ENCODE data around the gene KYAT1.

The KYAT1 gene

GRCh38 chr9:128820665-128821583 is 60.8 kb downstream of the KYAT1 start:
- peaks cover 46% of the 10 kb centered on the region for H3K36me3 ChIP-seq (ENCODE audit: insufficient read depth, low read length)
- H3K4me3 ChIP-seq (ENCODE audit: low read length) = no peak overlapping the region

DNA sequence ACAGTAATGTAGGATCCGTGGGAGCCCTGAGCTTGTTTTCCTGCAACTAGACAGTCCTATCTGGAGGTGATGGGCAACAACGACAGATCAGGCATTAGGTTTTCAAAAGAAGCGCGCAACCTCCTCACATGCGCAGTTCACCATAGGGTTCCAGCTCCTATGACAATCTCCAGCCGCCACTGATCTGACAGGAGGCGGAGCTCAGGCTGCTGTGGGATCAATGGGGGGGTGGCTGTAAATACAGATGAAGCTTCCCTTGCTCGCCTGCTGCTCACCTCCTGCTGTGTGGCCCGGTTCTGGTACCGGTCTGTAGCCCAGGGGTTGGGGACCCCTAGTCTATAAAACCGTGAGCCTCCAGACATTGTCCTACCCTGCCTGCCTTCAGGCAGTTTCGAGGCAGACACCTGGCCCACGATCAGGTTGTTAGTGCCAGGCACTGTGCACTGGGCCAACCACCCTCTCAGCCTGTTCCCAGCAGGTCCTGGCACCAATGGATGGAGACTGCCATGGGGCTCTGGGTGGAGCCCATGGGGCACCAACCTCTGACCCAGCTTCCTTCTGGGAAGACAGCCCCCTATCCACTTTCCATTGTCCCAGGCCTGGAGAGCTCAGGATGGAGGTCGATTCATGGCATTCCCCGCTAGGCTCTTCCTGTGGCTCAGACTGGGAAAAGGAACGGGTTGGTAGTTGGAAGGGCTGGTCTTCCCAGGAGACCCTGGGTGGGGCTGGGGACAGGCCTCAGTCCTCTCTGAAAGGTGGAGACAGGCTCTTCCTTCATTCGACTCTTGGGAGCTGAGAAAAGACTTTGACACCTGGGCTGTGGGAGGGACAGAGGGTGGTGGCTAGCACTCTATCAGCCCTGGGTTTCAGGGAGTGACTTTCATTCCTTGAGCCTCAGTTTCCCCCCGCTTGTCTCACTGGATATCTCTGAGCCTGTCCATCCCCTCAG is 61.8 kb downstream of the KYAT1 start:
- Histone ChIP-seq H3K27me3 (ENCODE audit: insufficient read depth, low read length) (no peaks in the 10 kb centered on the region), H3K4me3 (ENCODE audit: low read length) (no peak overlapping the region), H2AFZ (ENCODE audit: low read depth, low read length) (no peak overlapping the region), H3K4me1 (ENCODE audit: insufficient read depth, low read length) (no peaks in the 10 kb centered on the region), H3K9me3 (ENCODE audit: low read length) (no peaks in the 10 kb centered on the region), H3K36me3 (ENCODE audit: insufficient read depth, low read length) (peaks cover 38% of the 10 kb centered on the region)

More at GRCh38 chr9:128820665-128821583, 60.8 kb downstream of the KYAT1 start:
- no peaks in the 10 kb centered on the region for H3K9me3 ChIP-seq (ENCODE audit: low read length)
- H2AFZ ChIP-seq (ENCODE audit: low read depth, low read length) = no peak overlapping the region
- H3K27me3 ChIP-seq (ENCODE audit: insufficient read depth, low read length) = no peaks in the 10 kb centered on the region
- no peaks in the 10 kb centered on the region for H3K4me1 ChIP-seq (ENCODE audit: insufficient read depth, low read length)

DNA sequence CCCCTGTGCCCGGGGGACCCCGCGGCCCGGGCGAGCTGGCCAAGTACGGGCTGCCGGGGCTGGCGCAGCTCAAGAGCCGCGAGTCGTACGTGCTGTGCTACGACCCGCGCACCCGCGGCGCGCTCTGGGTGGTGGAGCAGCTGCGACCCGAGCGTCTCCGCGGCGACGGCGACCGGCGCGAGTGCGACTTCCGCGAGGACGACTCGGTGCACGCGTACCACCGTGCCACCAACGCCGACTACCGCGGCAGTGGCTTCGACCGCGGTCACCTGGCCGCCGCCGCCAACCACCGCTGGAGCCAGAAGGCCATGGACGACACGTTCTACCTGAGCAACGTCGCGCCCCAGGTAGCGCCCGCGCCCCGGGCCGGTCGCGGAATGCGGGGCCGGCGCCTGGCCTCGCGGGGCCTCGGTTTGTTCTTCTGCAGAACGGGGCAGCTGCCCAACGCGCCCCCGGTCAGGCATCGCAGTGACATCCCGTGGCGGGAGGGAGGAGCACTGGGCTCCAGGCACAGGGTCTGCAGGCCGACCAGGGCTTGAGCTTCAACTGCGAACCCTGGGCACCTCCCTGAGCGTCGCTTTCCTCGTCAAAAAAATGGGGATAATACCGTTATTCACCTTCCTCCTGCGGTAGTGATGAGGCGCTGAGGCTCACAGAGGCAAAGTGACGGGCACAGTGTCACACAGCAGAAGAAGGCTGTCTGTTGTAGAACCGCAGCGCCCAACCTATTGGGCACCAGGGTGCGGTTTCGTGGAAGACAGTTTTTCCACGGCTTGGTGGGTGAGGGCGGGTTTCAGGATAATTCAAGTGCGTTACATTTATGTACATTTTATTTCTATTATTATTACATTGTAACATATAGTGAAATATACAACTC is 62.7 kb downstream of the KYAT1 start:
- Histone ChIP-seq H3K27me3 (ENCODE audit: insufficient read depth, low read length) (no peaks in the 10 kb centered on the region), H3K4me3 (ENCODE audit: low read length) (peak overlapping the region; percentile 45), H3K9me3 (ENCODE audit: low read length) (no peaks in the 10 kb centered on the region), H3K4me1 (ENCODE audit: insufficient read depth, low read length) (no peaks in the 10 kb centered on the region), H3K36me3 (ENCODE audit: insufficient read depth, low read length) (peaks cover 29% of the 10 kb centered on the region), H2AFZ (ENCODE audit: low read depth, low read length) (no peak overlapping the region)

DNA sequence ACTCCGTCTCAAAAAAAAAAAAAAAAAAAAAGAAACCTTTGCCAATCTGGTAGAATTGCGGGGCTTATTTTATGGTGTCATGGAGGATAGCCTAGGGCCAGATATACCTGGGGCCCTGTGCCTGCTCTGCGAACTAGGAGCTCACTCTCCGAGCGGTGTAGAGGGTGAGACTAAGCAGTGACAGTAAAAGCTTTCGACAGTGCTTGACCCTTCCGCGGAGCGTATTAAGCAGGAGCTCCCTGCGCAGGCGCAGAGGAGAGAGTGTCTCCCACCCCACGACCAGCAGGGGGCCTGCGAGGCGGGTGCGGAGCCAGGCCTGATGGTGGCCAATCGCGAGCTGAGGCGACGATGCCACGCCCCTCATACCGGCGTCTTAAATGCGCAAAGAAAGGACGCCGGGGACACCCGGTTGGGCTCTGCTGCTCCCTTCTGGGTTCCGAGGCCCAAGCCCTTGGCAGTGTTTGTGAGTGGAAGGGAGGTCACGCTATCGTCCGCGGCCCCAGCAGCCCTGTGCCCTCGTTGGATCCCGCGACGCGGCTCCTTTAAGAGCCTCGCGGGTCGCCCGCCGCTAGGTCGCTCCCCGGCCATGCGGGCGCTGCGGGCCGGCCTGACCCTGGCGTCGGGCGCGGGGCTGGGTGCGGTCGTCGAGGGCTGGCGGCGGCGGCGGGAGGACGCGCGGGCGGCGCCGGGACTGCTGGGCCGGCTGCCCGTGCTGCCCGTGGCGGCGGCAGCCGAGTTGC is 63.5 kb downstream of the KYAT1 start, which contains the start of gene ENDOG:
Gene ENDOG (plus strand): TSS at position 402 of the 740 bp plus-strand sequence. CDS start 185 bp downstream, at position 587.
- Histone ChIP-seq H3K27me3 (ENCODE audit: insufficient read depth, low read length) (no peaks in the 10 kb centered on the region), H2AFZ (ENCODE audit: low read depth, low read length) (no peak within 1 kb of the TSS), H3K4me1 (ENCODE audit: insufficient read depth, low read length) (no peaks in the 10 kb centered on the region), H3K9me3 (ENCODE audit: low read length) (no peaks in the 10 kb centered on the region), H3K36me3 (ENCODE audit: insufficient read depth, low read length) (peaks cover 23% of the 10 kb centered on the region), H3K4me3 (ENCODE audit: low read length) (peak within 1 kb of the TSS; percentile 45)

DNA sequence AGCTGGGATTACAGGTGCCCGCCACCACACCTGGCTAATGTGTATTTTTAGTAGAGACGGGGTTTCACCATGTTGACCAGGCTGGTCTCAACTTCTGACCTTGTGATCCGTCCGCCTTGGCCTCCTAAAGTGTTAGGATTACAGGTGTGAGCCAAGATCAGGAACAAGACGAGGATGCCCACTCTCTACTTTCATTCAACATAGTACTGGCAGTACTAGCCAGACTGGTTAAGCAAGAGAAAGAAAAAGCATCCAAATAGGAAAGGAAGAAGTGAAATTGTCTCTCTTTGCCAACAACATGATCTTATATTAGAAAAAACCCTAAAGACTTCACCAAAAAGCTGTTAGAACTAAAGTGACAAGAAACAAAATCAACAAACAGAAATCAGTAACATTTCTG is 70.9 kb downstream of the KYAT1 start:
- Histone ChIP-seq H3K4me1 (ENCODE audit: insufficient read depth, low read length) (no peaks in the 10 kb centered on the region), H3K36me3 (ENCODE audit: insufficient read depth, low read length) (peaks cover 28% of the 10 kb centered on the region), H3K9me3 (ENCODE audit: low read length) (no peaks in the 10 kb centered on the region), H2AFZ (ENCODE audit: low read depth, low read length) (no peak overlapping the region), H3K27me3 (ENCODE audit: insufficient read depth, low read length) (no peaks in the 10 kb centered on the region), H3K4me3 (ENCODE audit: low read length) (no peak overlapping the region)

GRCh38 chr9:128809831-128810230 is 71.9 kb downstream of the KYAT1 start:
- Histone ChIP-seq H3K27me3 (ENCODE audit: insufficient read depth, low read length) (no peaks in the 10 kb centered on the region), H3K4me1 (ENCODE audit: insufficient read depth, low read length) (no peaks in the 10 kb centered on the region), H2AFZ (ENCODE audit: low read depth, low read length) (no peak overlapping the region), H3K4me3 (ENCODE audit: low read length) (no peak overlapping the region), H3K36me3 (ENCODE audit: insufficient read depth, low read length) (peaks cover 37% of the 10 kb centered on the region), H3K9me3 (ENCODE audit: low read length) (no peaks in the 10 kb centered on the region)

- Histone ChIP-seq H3K4me1 (ENCODE audit: insufficient read depth, low read length) (no peaks in the 10 kb centered on the region), H3K36me3 (ENCODE audit: insufficient read depth, low read length) (peaks cover 38% of the 10 kb centered on the region), H3K9me3 (ENCODE audit: low read length) (no peaks in the 10 kb centered on the region), H3K4me3 (ENCODE audit: low read length) (no peak overlapping the region), H3K27me3 (ENCODE audit: insufficient read depth, low read length) (no peaks in the 10 kb centered on the region), H2AFZ (ENCODE audit: low read depth, low read length) (no peak overlapping the region)
Observed at GRCh38 chr9:128809036-128809599, 72.6 kb downstream of the KYAT1 start.

DNA sequence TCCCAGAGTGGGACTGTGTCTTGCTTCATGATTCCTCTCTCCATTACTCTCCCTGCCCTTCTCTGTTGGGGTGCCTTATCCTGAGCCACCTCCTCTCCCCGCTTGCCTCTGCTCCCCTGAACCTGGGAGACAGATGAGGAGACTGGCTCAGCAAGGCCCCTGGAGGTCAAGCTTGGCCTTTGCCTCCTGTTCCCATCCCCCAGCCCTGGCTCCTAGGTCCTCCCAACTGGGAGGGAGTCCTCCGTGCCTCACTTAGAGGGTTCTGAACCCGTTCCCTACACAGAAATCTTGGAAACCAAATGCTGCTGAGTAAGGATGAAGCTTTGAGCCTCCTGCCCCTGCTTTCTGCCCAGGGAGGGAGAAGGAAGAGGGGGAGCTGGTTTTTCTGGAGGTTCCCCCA is 73.2 kb downstream of the KYAT1 start:
- H3K9me3 ChIP-seq (ENCODE audit: low read length) = no peaks in the 10 kb centered on the region
- peaks cover 44% of the 10 kb centered on the region for H3K36me3 ChIP-seq (ENCODE audit: insufficient read depth, low read length)
- no peaks in the 10 kb centered on the region for H3K4me1 ChIP-seq (ENCODE audit: insufficient read depth, low read length)
- H3K4me3 ChIP-seq (ENCODE audit: low read length) = no peak overlapping the region
- no peaks in the 10 kb centered on the region for H3K27me3 ChIP-seq (ENCODE audit: insufficient read depth, low read length)
- H2AFZ ChIP-seq (ENCODE audit: low read depth, low read length) = no peak overlapping the region

DNA sequence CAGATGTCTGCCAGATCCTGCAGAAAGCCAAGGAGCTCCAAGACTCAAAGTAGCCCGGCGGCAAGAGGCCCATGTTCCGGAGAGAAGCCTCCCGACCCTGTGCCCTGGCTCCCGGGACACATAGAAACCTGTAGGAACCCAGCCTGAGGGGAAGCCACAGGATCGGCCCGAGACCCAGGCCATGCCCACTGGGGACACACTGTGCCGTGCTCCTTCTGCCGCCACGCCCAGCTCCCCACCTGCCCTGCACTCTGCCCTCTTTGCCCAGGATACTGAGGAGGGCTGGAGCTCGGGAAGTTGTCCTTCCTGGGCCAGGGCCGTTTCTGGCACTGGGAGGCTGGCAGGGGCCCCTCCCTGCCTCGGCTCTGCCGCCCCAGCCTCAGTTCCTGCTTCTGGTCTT is 73.9 kb downstream of the KYAT1 start:
- H2AFZ ChIP-seq (ENCODE audit: low read depth, low read length) = no peak overlapping the region
- H3K4me3 ChIP-seq (ENCODE audit: low read length) = no peak overlapping the region
- H3K4me1 ChIP-seq (ENCODE audit: insufficient read depth, low read length) = no peaks in the 10 kb centered on the region
- H3K27me3 ChIP-seq (ENCODE audit: insufficient read depth, low read length) = no peaks in the 10 kb centered on the region
- peaks cover 47% of the 10 kb centered on the region for H3K36me3 ChIP-seq (ENCODE audit: insufficient read depth, low read length)
- no peaks in the 10 kb centered on the region for H3K9me3 ChIP-seq (ENCODE audit: low read length)

DNA sequence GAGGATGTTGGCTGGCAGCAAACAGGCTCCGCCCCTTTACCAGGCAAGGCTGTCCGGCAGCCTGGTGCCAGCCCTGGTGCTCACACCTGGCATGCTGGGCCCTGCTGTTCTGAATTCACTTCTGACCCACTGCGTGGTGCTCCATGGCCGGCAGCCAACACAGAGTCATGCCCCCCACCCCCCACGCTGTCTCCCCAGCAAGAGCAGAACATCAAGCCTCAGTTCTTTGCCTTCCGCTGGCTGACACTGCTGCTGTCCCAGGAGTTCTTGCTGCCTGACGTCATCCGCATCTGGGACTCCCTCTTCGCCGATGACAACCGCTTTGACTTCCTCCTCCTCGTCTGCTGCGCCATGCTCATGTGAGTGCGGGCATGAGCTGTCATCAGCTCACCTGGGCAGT is 76.1 kb downstream of the KYAT1 start:
- peaks cover 55% of the 10 kb centered on the region for H3K36me3 ChIP-seq (ENCODE audit: insufficient read depth, low read length)
- H2AFZ ChIP-seq (ENCODE audit: low read depth, low read length) = no peak overlapping the region
- no peaks in the 10 kb centered on the region for H3K4me1 ChIP-seq (ENCODE audit: insufficient read depth, low read length)
- no peaks in the 10 kb centered on the region for H3K9me3 ChIP-seq (ENCODE audit: low read length)
- H3K27me3 ChIP-seq (ENCODE audit: insufficient read depth, low read length) = no peaks in the 10 kb centered on the region
- no peak overlapping the region for H3K4me3 ChIP-seq (ENCODE audit: low read length)

- Histone ChIP-seq H2AFZ (ENCODE audit: low read depth, low read length) (no peak overlapping the region), H3K4me3 (ENCODE audit: low read length) (no peak overlapping the region), H3K36me3 (ENCODE audit: insufficient read depth, low read length) (peaks cover 64% of the 10 kb centered on the region), H3K27me3 (ENCODE audit: insufficient read depth, low read length) (no peaks in the 10 kb centered on the region), H3K9me3 (ENCODE audit: low read length) (no peaks in the 10 kb centered on the region), H3K4me1 (ENCODE audit: insufficient read depth, low read length) (no peaks in the 10 kb centered on the region)
Observed at GRCh38 chr9:128802482-128802881, 79.3 kb downstream of the KYAT1 start.

- Histone ChIP-seq H3K9me3 (ENCODE audit: low read length) (no peaks in the 10 kb centered on the region), H3K27me3 (ENCODE audit: insufficient read depth, low read length) (no peaks in the 10 kb centered on the region), H3K4me3 (ENCODE audit: low read length) (no peak overlapping the region), H2AFZ (ENCODE audit: low read depth, low read length) (no peak overlapping the region), H3K4me1 (ENCODE audit: insufficient read depth, low read length) (no peaks in the 10 kb centered on the region), H3K36me3 (ENCODE audit: insufficient read depth, low read length) (peaks cover 54% of the 10 kb centered on the region)
Observed at GRCh38 chr9:128800061-128800460, 81.7 kb downstream of the KYAT1 start.

Data from neuron (in vitro differentiated cells).